Measurements from ENCODE around the gene POU4F3.

- TF ChIP-seq POLR2AphosphoS5 (IDR thresholded peaks at IDR 0.05; ENCODE audit: low read depth, low read length) (no peak), POLR2A (IDR thresholded peaks at IDR 0.05; ENCODE audit: low read depth, low read length) (no peak), TAF1 (IDR thresholded peaks at IDR 0.05; ENCODE audit: borderline replicate concordance, low read depth, low read length) (no peak)
These were observed 3.2 kb downstream of the POU4F3 start for GRCh38 chr5:146341854-146342253.

Measured in GM12892 (cell line).